Stomach (tissue), 9 donors: ENCODE data around the gene PPAN. TPM values are rescaled to one million over a fixed set of nuclear protein-coding genes. Genes with fewer than 3 reads are reported as not detected.

Experiments used
- DNase-seq, 2 donors: peaks; one replicate each; pipeline versions ENCODE4 v3.0.0 to v3.0.0-alpha.2; 2013 to 2019
- H3K27ac ChIP-seq, 5 donors: fragments of 200-600 bp in 4 of 5; sonication (generic) in 4 of 5; one replicate each; pipeline ENCODE4 v1.5.1; 2013 to 2019; ENCODE audit warnings: mild to moderate bottlenecking in 1 of 5, moderate library complexity in 1 of 5
- H3K27me3 ChIP-seq, 3 donors: fragments of 200-600 bp; sonication (generic); one replicate each; pipeline ENCODE4 v1.5.1; 2017 to 2019; ENCODE audit warnings: mixed run types in 1 of 3
- H3K36me3 ChIP-seq, 4 donors: fragments of 200-600 bp; sonication (generic); 1 replicate in 3 of 4; 2 replicates in 1 of 4; pipeline ENCODE4 v1.5.1; 2016 to 2019
- H3K4me1 ChIP-seq, 4 donors: fragments of 200-600 bp; sonication (generic); one replicate each; pipeline ENCODE4 v1.5.1; 2016 to 2019
- H3K4me3 ChIP-seq, 4 donors: fragments of 200-600 bp; sonication (generic) in 3 of 4; one replicate each; pipeline ENCODE4 v1.5.1; 2016 to 2019; ENCODE audit warnings: mild to moderate bottlenecking in 1 of 4
- H3K9me3 ChIP-seq, 4 donors: fragments of 200-600 bp; sonication (generic); one replicate each; pipeline ENCODE4 v1.5.1; 2016 to 2019
- CTCF ChIP-seq, 7 experiments: fragments of 450-650 bp in 4 of 7; fragments of 200-600 bp in 3 of 7; sonication (generic) in 3 of 7; IDR thresholded peaks; one replicate each; pipeline ENCODE4 v1.5.1; 2016 to 2019; ENCODE audit warnings: antibody characterized with exemption in 7 of 7, control low read depth in 2 of 7, mild to moderate bottlenecking in 1 of 7
- EP300 ChIP-seq: sonication (generic); formaldehyde crosslinking; IDR thresholded peaks from one replicate; pipeline ENCODE4 v1.6.1; 2017; ENCODE audit warnings: antibody characterized with exemption
- POLR2A ChIP-seq, 4 donors: fragments of 450-650 bp; IDR thresholded peaks; one replicate each; pipeline ENCODE4 v1.6.1; 2016; ENCODE audit warnings: antibody characterized with exemption in 4 of 4, control low read depth in 2 of 4, mild to moderate bottlenecking in 1 of 4, moderate library complexity in 1 of 4
- POLR2AphosphoS5 ChIP-seq, 3 donors: sonication (generic); formaldehyde crosslinking; IDR thresholded peaks; one replicate each; pipeline ENCODE4 v1.6.1; 2016; ENCODE audit warnings: antibody characterized with exemption in 3 of 3
- WGBS, 5 donors: extraction: QIAGEN DNeasy Blood & Tissue Kit in 3 of 5; methylation state at CpG; one replicate each; pipeline versions ENCODE4 v1.1.5 to v1.1.7; 2013 to 2018; 5-methylcytosine and 5-hydroxymethylcytosine counted together
- intact Hi-C: fragments of 100-400 bp; cut with DNase I; formaldehyde crosslinking; loops from one replicate; pipeline ENCODE4 v1.15.1; 2023; ENCODE audit warnings: low total_unique reads
- polyA plus RNA-seq, 3 donors: library from polyadenylated mRNA; stranded (reverse); fragments of 200-250 nt; gene quantifications; one replicate each; pipeline ENCODE4 v1.2.3, GENCODE V29; 2013
- total RNA-seq, 5 donors: library from RNA; depleted of rRNA; stranded (reverse); fragments of >200 nt; gene quantifications; one replicate each; pipeline versions ENCODE4 v1.1.0 to v1.2.3, GENCODE V29; 2014 to 2016
- donor health status: healthy with polysubstance abuse.
- donor health status: Bipolar disorder and iron deficiency.
- donor health status: healthy.

The PPAN gene
- total and polyA plus RNA-seq, 8 donors = 1.2 to 52.3 (median 34.7) TPM

- Histone ChIP-seq H3K4me1 (no peaks in the 10 kb centered on the region), H3K4me3 (no peak overlapping the region), H3K9me3 (no peaks in the 10 kb centered on the region), H3K36me3 (peaks cover 80 to 100% (median 100%) of the 10 kb centered on the region in 4 donors), H3K27ac (no peak overlapping the region), H3K27me3 (no peaks in the 10 kb centered on the region)
- no peak for DNase-seq
- TF ChIP-seq POLR2AphosphoS5 (IDR thresholded peaks at IDR 0.05) (no peak), CTCF (IDR thresholded peaks at IDR 0.05) (no peak)
- WGBS, 5 donors = 86 to 95% (median 94%) methylated on average over 10 of the region's 10 CpGs
- intact Hi-C loops = no loop called here
These were observed 38.9 kb downstream of the PPAN start for GRCh38 chr19:10145031-10145430.

- Histone ChIP-seq H3K27ac (no peak overlapping the region), H3K4me3 (no peak overlapping the region), H3K4me1 (no peaks in the 10 kb centered on the region), H3K36me3 (peaks cover 79 to 100% (median 100%) of the 10 kb centered on the region in 4 donors), H3K27me3 (no peaks in the 10 kb centered on the region), H3K9me3 (no peaks in the 10 kb centered on the region)
- WGBS, 5 donors = 91 to 97% (median 95%) methylated on average over 10 to 14 of the region's 14 CpGs
- DNase-seq = no peak
- intact Hi-C loops = no loop called here
- TF ChIP-seq EP300 = no peak
- no peak for TF ChIP-seq POLR2AphosphoS5 (IDR thresholded peaks at IDR 0.05)
- TF ChIP-seq POLR2A (IDR thresholded peaks at IDR 0.05) = no peak
- TF ChIP-seq CTCF (IDR thresholded peaks at IDR 0.05) = no peak
These were observed 40.0 kb downstream of the PPAN start for GRCh38 chr19:10146142-10146541.

GRCh38 chr19:10149427-10149826 lies 43.3 kb downstream of the PPAN start:
- WGBS, 5 donors = 92 to 97% (median 96%) methylated on average over 12 of the region's 12 CpGs

GRCh38 chr19:10151521-10151920 lies 45.4 kb downstream of the PPAN start:
- intact Hi-C loops = no loop called here
- H3K9me3 ChIP-seq = no peaks in the 10 kb centered on the region
- no peaks in the 10 kb centered on the region for H3K27me3 ChIP-seq
- no peaks in the 10 kb centered on the region for H3K4me1 ChIP-seq
- WGBS, 5 donors = 82 to 96% (median 84%) methylated on average over 5 of the region's 5 CpGs
- H3K27ac ChIP-seq = no peak overlapping the region
- no peak for DNase-seq
- no peak for TF ChIP-seq POLR2AphosphoS5 (IDR thresholded peaks at IDR 0.05)
- no peak for TF ChIP-seq EP300
- no peak for TF ChIP-seq CTCF (IDR thresholded peaks at IDR 0.05)
- no peak for TF ChIP-seq POLR2A (IDR thresholded peaks at IDR 0.05)
- no peak overlapping the region for H3K4me3 ChIP-seq
- peaks cover 81 to 100% (median 99%) of the 10 kb centered on the region in 4 donors for H3K36me3 ChIP-seq

More at GRCh38 chr19:10149427-10149826, 43.3 kb downstream of the PPAN start:
- DNase-seq = no peak
- Histone ChIP-seq H3K4me1 (no peaks in the 10 kb centered on the region), H3K4me3 (no peak overlapping the region), H3K27me3 (no peaks in the 10 kb centered on the region), H3K27ac (no peak overlapping the region), H3K9me3 (no peaks in the 10 kb centered on the region), H3K36me3 (peaks cover 79 to 100% (median 99%) of the 10 kb centered on the region in 4 donors)
- intact Hi-C loops = no loop called here
- TF ChIP-seq CTCF (IDR thresholded peaks at IDR 0.05) = no peak
- TF ChIP-seq EP300 = no peak
- no peak for TF ChIP-seq POLR2AphosphoS5 (IDR thresholded peaks at IDR 0.05)
- no peak for TF ChIP-seq POLR2A (IDR thresholded peaks at IDR 0.05)
